Transverse colon (tissue), 4 donors: Measurements from ENCODE around the gene NFIA. TPM values are rescaled to one million over a fixed set of nuclear protein-coding genes. Genes with fewer than 3 reads are reported as not detected.

Source experiments
- DNase-seq: peaks from one replicate; pipeline ENCODE4 v3.0.0-alpha.2; 2019
- H3K27ac ChIP-seq, 4 donors: fragments of 200-600 bp; sonication (generic); 2 replicates each; pipeline ENCODE4 v1.5.1; 2016 to 2018; ENCODE audit warnings: inconsistent platforms in 4 of 4
- H3K27me3 ChIP-seq: fragments of 200-600 bp; sonication (generic); 2 replicates; pipeline ENCODE4 v1.5.1; 2017; ENCODE audit warnings: inconsistent platforms
- H3K36me3 ChIP-seq, 4 donors: fragments of 200-600 bp; sonication (generic); 2 replicates each; pipeline ENCODE4 v1.5.1; 2017 to 2019; ENCODE audit warnings: inconsistent platforms in 4 of 4
- H3K4me1 ChIP-seq, 4 donors: fragments of 200-600 bp; sonication (generic); 2 replicates each; pipeline ENCODE4 v1.5.1; 2017 to 2020; ENCODE audit warnings: inconsistent platforms in 4 of 4
- H3K4me3 ChIP-seq, 4 donors: fragments of 200-600 bp; sonication (generic); 1 replicate in 1 of 4; 2 replicates in 3 of 4; pipeline versions ENCODE4 v1.5.1 to v1.6.1; 2017 to 2019; ENCODE audit warnings: inconsistent platforms in 4 of 4
- H3K9me3 ChIP-seq, 2 donors: fragments of 200-600 bp; sonication (generic); 2 replicates each; pipeline ENCODE4 v1.5.1; 2017 to 2019; ENCODE audit warnings: inconsistent platforms in 2 of 2
- EP300 ChIP-seq: sonication (generic); formaldehyde crosslinking; IDR thresholded peaks from one replicate; pipeline ENCODE4 v1.6.1; 2017; ENCODE audit warnings: antibody characterized with exemption, low read depth
- POLR2A ChIP-seq: fragments of 450-650 bp; IDR thresholded peaks from one replicate; pipeline ENCODE4 v1.6.1; 2016; ENCODE audit warnings: antibody characterized with exemption, mild to moderate bottlenecking, moderate library complexity
- POLR2AphosphoS5 ChIP-seq, 3 donors: sonication (generic); formaldehyde crosslinking; IDR thresholded peaks; one replicate each; pipeline ENCODE4 v1.6.1; 2016; ENCODE audit warnings: antibody characterized with exemption in 3 of 3
- WGBS, 2 donors: methylation state at CpG; one replicate each; pipeline ENCODE4 v1.1.5; 2018; ENCODE audit warnings: low coverage in 1 of 2; 5-methylcytosine and 5-hydroxymethylcytosine counted together
- in situ Hi-C, 4 donors: fragments of 200-750 bp; cut with MboI; loops; one replicate each; pipeline versions ENCODE4 v1.15.0 to v1.15.1; 2017; ENCODE audit warnings: low sequenced_read_pairs in 3 of 4, low pct_ligation_motif_present in 1 of 4, low pct_unique_long_range_greater_than_20kb in 1 of 4
- intact Hi-C: fragments of 100-400 bp; cut with DNase I; formaldehyde crosslinking; loops from one replicate; pipeline ENCODE4 v1.15.1; 2023; ENCODE audit warnings: low total_unique reads
- total RNA-seq, 4 donors: library from RNA; depleted of rRNA; stranded (reverse); fragments of >200 nt; gene quantifications; one replicate each; pipeline ENCODE4 v1.1.0, GENCODE V29; 2016
- TF ChIP-seq, protein P1 (sequence below), 5 experiments: fragments of 200-600 bp in 3 of 5; fragments of 450-650 bp in 2 of 5; sonication (generic) in 3 of 5; IDR thresholded peaks; 1 replicate in 2 of 5; 2 replicates in 3 of 5; pipeline ENCODE4 v1.5.1; 2016 to 2017; ENCODE audit warnings: antibody characterized with exemption in 5 of 5, inconsistent platforms in 3 of 5, mild to moderate bottlenecking in 2 of 5, moderate library complexity in 1 of 5

The NFIA gene
- total RNA-seq, 4 donors from 2014 or later = 17.3 to 37.2 (median 29.8) TPM

DNA sequence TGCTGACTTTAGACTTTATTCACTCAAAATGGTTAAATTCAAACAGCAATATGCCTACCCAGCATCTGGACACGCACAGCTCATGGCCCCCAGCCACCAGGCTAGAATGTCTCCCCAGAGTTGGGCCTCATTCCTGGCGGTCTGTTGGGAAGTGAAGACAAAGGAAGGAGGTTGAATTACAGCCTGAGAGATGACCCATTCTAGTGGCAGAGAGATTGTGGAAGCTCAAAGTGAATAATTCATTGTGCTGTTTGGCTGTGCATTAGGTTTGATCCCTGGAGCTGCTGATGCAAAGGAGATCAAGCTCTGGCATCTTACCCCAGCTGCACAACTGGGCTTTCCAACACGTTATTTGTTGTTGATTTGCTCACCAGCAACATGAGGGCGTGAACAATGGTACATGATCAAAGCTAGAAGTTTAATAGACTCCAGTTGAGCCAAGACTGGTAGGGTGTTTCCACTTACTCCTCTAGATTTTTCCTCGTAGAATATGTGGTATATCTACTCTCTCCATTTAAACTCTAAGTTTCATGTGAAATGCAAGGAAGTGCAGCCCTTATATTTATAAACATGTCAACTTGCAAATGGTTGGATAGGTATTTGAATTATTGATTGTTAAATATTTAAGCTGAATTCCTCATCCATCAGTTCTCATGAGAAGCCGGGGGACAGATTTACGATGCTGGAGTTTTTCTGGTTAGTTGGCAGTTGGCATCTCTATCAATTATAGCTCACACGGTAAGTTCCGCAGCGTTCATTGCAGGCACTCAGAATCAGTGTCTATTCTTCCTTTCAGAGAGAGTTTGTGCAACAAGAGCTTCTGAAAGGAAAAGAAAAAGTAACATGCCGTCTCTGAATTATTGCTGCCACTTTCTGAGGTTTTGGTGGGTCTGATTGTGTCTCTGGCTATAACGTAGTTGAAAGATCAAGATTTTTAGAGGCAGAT lies 419.9 kb downstream of the NFIA start:
- in situ Hi-C loops = no loop called here
- WGBS, 2 donors = 68 to 69% methylated on average over 11 to 12 of the region's 12 CpGs

DNA sequence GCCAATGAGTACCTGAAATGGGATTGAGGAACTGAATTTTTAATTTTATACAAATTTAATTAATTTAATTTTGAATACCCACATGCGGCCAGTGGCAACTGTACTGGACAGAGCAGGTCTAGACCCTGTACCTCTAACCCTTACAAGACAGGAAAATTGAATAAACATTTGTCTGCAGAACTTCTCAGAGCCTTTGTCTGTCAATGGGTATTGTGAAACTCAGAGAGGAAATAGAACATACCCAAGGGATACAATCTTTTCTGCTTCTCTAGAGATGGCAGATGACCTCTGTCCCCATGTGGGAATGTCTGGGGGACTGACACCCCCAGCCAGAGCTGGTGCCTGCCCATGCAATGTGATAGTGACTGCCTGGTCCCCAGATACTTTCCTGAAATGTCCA lies 421.9 kb downstream of the NFIA start:
- Histone ChIP-seq H3K4me3 (no peak overlapping the region), H3K36me3 (no peaks in the 10 kb centered on the region), H3K4me1 (no peaks in the 10 kb centered on the region), H3K27me3 (no peaks in the 10 kb centered on the region), H3K9me3 (no peaks in the 10 kb centered on the region), H3K27ac (no peak overlapping the region)
- DNase-seq = no peak
- intact Hi-C loops = no loop called here
- 88% methylated on average over 1 of the region's 1 CpG; no CpG with 5 or more reads in 1 of the 2 donors for WGBS, 2 donors
- in situ Hi-C loops = no loop called here
- TF ChIP-seq, protein P1, sequence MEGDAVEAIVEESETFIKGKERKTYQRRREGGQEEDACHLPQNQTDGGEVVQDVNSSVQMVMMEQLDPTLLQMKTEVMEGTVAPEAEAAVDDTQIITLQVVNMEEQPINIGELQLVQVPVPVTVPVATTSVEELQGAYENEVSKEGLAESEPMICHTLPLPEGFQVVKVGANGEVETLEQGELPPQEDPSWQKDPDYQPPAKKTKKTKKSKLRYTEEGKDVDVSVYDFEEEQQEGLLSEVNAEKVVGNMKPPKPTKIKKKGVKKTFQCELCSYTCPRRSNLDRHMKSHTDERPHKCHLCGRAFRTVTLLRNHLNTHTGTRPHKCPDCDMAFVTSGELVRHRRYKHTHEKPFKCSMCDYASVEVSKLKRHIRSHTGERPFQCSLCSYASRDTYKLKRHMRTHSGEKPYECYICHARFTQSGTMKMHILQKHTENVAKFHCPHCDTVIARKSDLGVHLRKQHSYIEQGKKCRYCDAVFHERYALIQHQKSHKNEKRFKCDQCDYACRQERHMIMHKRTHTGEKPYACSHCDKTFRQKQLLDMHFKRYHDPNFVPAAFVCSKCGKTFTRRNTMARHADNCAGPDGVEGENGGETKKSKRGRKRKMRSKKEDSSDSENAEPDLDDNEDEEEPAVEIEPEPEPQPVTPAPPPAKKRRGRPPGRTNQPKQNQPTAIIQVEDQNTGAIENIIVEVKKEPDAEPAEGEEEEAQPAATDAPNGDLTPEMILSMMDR (IDR thresholded peaks at IDR 0.05) = no peak
- TF ChIP-seq EP300 (no peak), POLR2A (no peak), POLR2AphosphoS5 (IDR thresholded peaks at IDR 0.05) (no peak)

More for the DNA sequence above, 419.9 kb downstream of the NFIA start:
- TF ChIP-seq POLR2A (no peak), EP300 (no peak), POLR2AphosphoS5 (IDR thresholded peaks at IDR 0.05) (no peak)
- TF ChIP-seq, protein P1 (IDR thresholded peaks at IDR 0.05) = no peak
- DNase-seq = no peak
- no peaks in the 10 kb centered on the region for H3K4me1 ChIP-seq
- H3K27ac ChIP-seq = no peak overlapping the region
- H3K36me3 ChIP-seq = no peaks in the 10 kb centered on the region
- H3K4me3 ChIP-seq = no peak overlapping the region
- intact Hi-C loops = no loop called here
- no peaks in the 10 kb centered on the region for H3K9me3 ChIP-seq
- no peaks in the 10 kb centered on the region for H3K27me3 ChIP-seq

DNA sequence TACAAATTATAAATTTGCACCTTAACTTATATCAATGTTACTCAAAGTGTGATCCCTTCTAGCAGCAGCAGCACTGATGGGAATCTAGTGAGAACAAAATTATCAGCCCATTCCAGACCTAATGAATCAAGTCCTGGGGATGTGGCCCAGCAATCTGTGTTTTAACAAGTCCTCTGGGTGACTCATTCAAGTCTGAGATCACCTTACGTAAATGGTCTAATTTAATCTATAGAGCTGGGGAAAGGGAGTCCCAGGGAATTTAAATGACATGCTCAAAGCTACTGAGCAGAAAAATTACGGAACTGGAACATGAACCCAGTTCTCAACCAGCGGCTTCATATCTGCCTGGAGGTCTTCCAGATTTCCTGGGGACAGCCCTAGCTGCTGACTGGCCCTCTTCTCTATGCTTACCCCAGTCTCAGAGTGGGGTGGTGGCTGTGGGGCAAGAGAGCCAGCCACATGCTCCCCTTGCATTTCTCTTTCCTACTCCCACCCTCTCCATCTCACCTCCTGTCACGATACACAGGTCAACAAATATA lies 422.6 kb downstream of the NFIA start:
- H3K27ac ChIP-seq = no peak overlapping the region
- H3K27me3 ChIP-seq = no peaks in the 10 kb centered on the region
- H3K4me1 ChIP-seq = no peaks in the 10 kb centered on the region
- 86 to 100% methylated on average over 2 to 4 of the region's 4 CpGs for WGBS, 2 donors
- no peaks in the 10 kb centered on the region for H3K36me3 ChIP-seq
- intact Hi-C loops = no loop called here
- DNase-seq = no peak
- H3K4me3 ChIP-seq = no peak overlapping the region
- H3K9me3 ChIP-seq = no peaks in the 10 kb centered on the region
- no peak for TF ChIP-seq POLR2A
- TF ChIP-seq, protein P1 (IDR thresholded peaks at IDR 0.05) = no peak
- TF ChIP-seq POLR2AphosphoS5 (IDR thresholded peaks at IDR 0.05) = no peak
- TF ChIP-seq EP300 = no peak
- in situ Hi-C loops = no loop called here

DNA sequence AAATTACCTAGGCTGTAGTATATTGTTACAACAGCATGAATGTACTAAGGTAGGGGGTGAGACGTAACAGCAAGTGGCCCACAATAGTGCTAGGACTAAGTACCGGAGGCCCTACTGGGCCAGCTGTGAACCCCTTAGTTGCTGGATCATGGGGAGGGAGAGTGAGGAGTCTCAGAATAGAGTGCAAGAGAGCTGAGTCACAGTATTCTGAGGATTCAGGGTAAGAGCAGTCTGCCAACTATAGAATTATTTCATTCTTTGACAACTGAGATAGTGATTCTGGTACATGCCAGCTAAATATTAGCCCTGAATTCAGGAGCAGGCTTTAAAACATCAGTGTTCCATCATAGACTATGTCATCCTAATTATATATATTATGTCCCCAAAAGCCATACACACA lies 423.9 kb downstream of the NFIA start:
- TF ChIP-seq POLR2AphosphoS5 (IDR thresholded peaks at IDR 0.05) = no peak
- no peak for TF ChIP-seq EP300
- no peak for TF ChIP-seq POLR2A
- TF ChIP-seq, protein P1 (IDR thresholded peaks at IDR 0.05) = no peak
- no peaks in the 10 kb centered on the region for H3K4me1 ChIP-seq
- H3K27me3 ChIP-seq = no peaks in the 10 kb centered on the region
- DNase-seq = no peak
- H3K4me3 ChIP-seq = no peak overlapping the region
- intact Hi-C loops (no loop called here), in situ Hi-C loops (no loop called here)
- 92% methylated on average over 2 of the region's 2 CpGs; no CpG with 5 or more reads in 1 of the 2 donors for WGBS, 2 donors
- no peaks in the 10 kb centered on the region for H3K9me3 ChIP-seq
- no peaks in the 10 kb centered on the region for H3K36me3 ChIP-seq
- no peak overlapping the region for H3K27ac ChIP-seq
